SK-MEL-5 (cell line): ENCODE results near the gene PIM1. TPM values are rescaled to one million over a fixed set of nuclear protein-coding genes. Genes with fewer than 3 reads are reported as not detected.
"Not testable (repeated sequence)": the region's sequence is repeated elsewhere in the genome, so short reads cannot be mapped to it uniquely, and the experiment has no call there.

Experiments
- DNase-seq: peaks from one replicate; pipeline ENCODE4 v3.0.0-alpha.2; 2016; ENCODE audit warnings: low read depth, low spot score
- in situ Hi-C: cut with HindIII; loops from 2 replicates; pipeline ENCODE4 v1.10.0; 2016; ENCODE audit warnings: low sequenced_read_pairs, high pct_unique_total_duplicates, low pct_unique_long_range_greater_than_20kb
- polyA plus RNA-seq, 2 experiments: library from polyadenylated mRNA; depleted of rRNA; stranded (reverse); fragments of >200 nt; gene quantifications; 2 replicates each; pipeline ENCODE4 v1.2.3, GENCODE V29; 2015
- total RNA-seq: library from RNA; depleted of rRNA; stranded (reverse); fragments of >200 nt; shearing (Covaris generic); gene quantifications from 2 replicates; pipeline ENCODE4 v1.2.3, GENCODE V29; 2014; rRNA removed

Gene PIM1
- 0.85 and 1.1 TPM in 2 replicates for total RNA-seq
- polyA plus RNA-seq (2015; cell fraction: cytosol; rRNA removed): 1.5 and 1.8 TPM in 2 replicates
- polyA plus RNA-seq (2015; cell fraction: nucleus; rRNA removed): 2.9 and 4.2 TPM in 2 replicates

- in situ Hi-C loops: no loop called here
- DNase-seq: peak; percentile 93
Observed at GRCh38 chr6:37169496-37170272, at the start of gene PIM1. Gene PIM1 (plus strand): TSS chr6:37170152. CDS start chr6:37170576, 424 bp downstream.

DNA sequence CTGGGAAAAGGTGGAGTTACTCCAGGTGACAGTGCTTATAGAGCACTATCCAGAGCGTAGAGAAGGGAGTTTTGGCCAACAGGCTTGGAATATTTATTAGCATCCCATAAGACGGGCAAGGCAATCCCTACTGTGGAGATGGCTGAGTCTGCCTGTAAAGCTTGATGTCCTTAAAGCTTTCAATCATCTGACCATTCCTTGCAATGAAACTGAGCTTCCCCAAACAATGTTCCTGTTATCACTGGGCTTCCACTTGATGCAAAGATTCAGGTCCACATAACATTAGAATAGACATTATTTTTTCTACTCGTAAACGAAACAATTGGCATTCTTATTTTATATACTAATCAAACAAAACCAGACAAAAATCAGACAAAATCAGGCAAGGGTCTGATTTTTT, 48.4 kb upstream of the PIM1 start:
- no peak for DNase-seq
- in situ Hi-C loops: no loop called here

DNA sequence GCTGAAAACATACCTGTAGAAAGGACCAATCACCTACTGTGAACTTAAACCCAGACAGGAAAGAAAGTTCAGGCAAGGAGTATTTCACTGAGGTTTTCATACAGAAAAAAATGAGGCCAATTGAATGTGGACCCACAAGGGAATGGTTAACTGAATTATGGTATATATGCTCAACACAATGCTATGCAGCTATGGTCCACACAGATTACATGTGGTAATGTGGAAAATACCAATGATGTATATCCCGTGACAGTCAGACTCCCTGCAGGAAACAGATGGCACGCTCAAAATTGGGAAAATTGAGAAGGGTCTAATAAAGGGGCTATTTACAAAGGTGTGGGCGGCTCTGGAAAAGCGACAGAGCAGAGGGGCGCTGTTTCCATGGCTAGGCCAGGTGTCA, 47.1 kb upstream of the PIM1 start:
- in situ Hi-C loops: no loop called here
- DNase-seq: no peak

DNA sequence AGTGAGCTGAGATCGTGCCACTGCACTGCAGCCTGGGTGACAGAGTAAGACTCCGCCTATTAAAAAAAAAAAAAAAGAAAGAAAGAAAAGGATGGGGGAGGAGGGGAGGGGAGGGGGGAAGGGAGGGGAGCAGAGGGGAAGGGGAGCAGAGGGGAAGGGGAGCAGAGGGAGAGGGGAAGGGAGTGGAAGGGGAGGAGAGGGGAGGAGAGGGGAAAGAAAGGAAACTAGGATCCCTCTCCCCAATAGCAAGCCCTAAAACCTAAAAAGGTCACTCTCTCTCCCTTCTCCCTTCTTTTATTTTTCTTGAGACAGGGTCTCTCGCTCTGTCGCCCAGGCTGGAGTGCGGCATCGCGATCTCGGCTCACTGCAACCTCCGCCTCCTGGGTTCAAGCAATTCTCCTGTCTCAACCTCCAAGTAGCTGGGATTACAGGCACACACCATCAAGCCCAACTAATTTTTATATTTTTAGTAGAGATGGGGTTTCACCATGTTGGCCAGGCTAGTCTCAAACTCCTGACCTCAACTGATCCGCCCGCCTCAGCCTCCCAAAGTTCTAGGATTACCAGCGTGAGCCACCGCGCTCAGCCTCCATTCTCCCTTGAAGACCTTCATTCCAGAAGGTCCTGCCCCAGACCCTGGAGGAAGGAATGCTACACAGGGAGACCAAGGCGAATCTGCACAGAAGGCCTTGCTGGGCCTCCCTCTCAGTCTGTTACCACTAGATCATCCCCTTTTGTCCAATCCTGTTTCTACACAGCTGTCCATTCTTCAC, 45.8 kb upstream of the PIM1 start:
- in situ Hi-C loops: no loop called here
- DNase-seq: no peak

DNA sequence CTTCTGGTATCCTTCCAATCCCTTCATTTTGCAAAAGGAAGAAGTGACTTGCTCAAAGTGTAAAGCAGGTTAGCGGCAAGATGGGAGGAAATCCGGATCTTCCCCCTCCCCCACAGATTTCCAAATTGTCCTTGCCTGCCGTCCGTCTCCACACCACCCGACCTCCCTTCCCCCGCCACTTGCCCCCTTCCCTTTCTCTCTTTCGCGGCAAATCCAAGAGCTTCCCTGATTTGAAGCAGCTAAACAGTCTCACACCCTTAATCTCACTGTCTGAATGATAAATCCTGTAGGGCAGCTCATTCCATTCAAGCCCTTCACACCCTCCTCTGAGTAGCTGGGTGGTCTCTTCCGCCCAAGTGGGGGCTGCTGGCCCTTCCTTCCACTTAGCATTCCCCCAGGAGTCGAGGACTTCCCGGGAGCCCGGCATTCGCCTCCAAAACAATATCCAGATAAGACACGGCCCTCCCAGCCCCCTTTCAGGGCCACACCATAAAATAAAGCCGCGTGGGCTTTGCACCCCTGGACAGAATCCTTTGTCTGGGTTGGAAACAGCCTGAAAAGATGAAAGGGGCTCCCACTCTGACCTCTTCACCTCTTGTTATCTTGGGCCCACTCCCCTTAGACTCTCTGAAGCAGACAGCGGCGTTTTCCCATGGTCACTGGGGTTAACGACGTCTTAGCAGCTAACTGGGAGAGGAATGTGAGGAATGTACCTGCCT, 44.0 kb upstream of the PIM1 start:
- in situ Hi-C loops: no loop called here
- no peak for DNase-seq

- in situ Hi-C loops: no loop called here
- no peak for DNase-seq
Observed at GRCh38 chr6:37126493-37126958, 43.4 kb upstream of the PIM1 start.

- in situ Hi-C loops: no loop called here
- no peak for DNase-seq
Observed at GRCh38 chr6:37126961-37127616, 42.9 kb upstream of the PIM1 start.

DNA sequence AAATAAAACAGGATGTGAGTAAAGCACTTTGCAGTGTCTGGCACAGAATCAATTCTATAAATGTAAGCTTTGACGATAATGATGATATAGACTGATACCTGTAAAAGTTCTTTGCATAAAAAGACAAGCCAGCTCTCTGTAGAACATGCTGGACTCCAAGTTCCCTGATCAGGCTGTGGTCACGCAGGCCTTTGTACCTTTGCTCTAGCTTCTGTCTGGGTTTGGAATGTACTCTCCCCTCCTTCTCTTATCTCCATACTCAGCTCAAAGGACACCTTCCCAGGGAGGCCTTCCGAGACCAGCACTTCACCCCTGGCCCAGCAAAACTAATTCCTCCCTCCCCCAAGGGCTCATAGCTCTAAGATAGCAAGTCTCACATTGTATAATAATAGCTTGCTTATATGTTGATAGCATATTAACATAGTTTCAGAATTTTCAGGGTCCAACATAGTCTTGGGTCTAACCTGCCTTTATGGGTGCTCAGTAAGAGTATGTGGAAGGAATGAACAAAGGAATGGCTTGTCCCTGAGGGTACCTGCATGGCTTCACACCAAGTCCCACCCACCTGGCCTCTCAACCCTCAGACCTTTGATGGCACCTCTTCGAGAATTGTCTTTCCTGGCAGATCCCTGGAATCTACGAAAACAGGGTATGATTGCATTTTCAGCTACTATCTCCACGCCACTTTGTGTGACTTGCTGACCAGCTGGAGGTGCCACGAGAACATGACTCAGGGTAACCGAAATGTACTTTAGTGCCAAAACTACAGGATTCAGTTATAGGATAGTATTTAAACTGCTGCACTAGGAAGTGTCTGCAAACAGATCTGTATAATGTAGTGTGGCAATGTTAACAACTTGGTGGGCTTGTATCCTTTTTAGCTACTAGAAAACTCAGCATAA, 41.7 kb upstream of the PIM1 start:
- DNase-seq: no peak
- in situ Hi-C loops: no loop called here

DNA sequence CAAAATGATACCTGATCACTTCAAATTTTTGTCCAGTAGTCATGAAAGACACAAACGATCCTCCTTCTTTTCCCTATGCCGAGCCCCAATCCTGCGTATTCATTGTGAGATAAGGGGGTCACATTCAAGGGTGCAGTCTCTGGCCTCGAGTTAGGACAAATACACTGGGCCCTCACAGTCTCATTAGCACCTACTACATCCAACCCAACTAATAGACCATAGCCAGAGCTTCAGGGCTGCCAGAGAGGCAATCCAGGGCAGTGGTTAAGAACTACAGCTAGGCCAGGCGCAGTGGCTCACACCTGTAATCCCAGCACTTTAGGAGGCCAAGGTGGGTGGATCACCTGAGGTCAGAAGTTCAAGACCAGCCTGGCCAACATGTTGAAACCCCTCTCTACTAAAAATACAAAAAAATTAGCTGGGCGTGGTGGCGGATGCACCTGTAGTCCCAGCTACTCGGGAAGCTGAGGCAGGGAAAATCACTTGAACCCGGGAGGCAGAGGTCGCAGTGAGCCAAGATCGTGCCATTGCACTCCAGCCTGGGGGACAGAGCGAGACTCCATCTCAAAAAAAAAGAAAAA, 41.0 kb upstream of the PIM1 start:
- in situ Hi-C loops, DNase-seq: not testable (repeated sequence)

DNA sequence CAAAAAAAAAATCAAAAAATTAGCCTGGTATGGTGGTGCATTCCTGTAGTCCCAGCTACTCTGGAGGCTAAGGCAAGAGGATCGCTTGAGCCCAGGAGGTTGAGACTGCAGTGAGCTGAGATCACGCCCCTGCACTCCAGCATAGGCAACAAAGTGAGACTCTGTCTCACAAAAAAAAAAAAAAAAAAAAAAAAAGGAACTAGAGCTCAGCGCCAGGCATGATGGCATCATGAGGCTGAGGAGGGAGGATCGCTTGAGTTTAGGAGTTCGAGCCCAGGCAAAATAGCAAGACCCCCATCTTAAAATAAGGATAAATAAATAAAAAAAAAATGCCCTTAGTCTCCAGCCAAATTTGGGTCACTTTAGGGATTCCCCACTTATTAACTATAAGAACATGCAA, 40.4 kb upstream of the PIM1 start:
- no peak for DNase-seq
- in situ Hi-C loops: no loop called here

DNA sequence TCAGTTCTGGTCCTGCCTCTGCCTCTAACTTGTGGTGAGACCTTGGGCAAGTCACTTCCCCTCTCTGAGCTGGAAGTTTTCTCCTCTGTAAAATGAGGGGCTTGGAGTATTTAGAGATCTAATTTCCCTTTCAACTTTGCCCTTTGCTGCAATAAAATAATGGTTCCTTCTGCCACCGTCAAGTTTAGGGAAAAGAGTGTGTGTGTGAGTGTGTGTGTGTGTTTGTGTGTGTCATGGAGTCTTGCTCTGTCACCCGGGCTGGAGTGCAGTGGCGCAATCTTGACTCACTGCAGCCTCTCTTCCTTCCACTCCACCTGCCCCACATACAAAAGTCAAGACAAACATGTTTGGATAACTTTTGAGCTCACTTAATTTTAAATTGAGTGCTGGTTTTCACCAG, 39.2 kb upstream of the PIM1 start:
- in situ Hi-C loops: no loop called here
- DNase-seq: no peak

GRCh38 chr6:37131104-37131959, 38.6 kb upstream of the PIM1 start:
- DNase-seq: peak; percentile 22
- in situ Hi-C loops: no loop called here

- in situ Hi-C loops: no loop called here
- DNase-seq: no peak
Observed at GRCh38 chr6:37131960-37132253, 38.0 kb upstream of the PIM1 start.

GRCh38 chr6:37134036-37134395, 35.9 kb upstream of the PIM1 start:
- in situ Hi-C loops: no loop called here
- DNase-seq: no peak

- no peak for DNase-seq
- in situ Hi-C loops: no loop called here
Observed at GRCh38 chr6:37134396-37135191, 35.4 kb upstream of the PIM1 start.
